HG03060 (cell line): ENCODE results near the gene CEP135.
"Not testable (repeated sequence)": the region's sequence is repeated elsewhere in the genome, so short reads cannot be mapped to it uniquely, and the experiment has no call there.

Experiments
- ATAC-seq: cut with Tn5 transposase; IDR thresholded peaks from one replicate; pipeline ENCODE4 v1.9.1; 2021; ENCODE audit warnings: low read depth, moderate number of reproducible peaks; ENCODE audit not compliant: unreplicated experiment

The CEP135 gene

GRCh38 chr4:56062526-56063145 lies 113.9 kb downstream of the CEP135 start:
- ATAC-seq = no peak

- ATAC-seq = no peak
Measured at GRCh38 chr4:56066493-56066892, 117.7 kb downstream of the CEP135 start.

DNA sequence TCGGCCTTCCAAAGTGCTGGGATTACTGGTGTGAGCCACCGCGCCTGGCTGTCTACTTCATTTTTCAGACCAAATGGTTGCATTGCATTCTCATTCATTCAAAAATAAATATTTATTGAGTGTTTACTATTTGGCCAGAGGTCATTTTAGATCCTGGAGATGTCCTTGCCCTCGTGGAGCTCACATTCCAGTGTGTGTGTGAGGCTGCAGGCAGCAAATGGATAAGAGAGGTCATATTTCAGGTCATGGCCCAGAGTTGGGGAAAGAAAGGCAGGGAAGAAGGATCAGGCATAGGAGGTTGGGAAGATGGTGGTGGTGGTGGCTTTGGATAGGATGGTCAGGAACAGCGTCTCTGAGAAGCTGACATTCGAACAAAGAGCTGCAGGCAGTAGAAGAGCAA lies 119.1 kb downstream of the CEP135 start:
- ATAC-seq = no peak

DNA sequence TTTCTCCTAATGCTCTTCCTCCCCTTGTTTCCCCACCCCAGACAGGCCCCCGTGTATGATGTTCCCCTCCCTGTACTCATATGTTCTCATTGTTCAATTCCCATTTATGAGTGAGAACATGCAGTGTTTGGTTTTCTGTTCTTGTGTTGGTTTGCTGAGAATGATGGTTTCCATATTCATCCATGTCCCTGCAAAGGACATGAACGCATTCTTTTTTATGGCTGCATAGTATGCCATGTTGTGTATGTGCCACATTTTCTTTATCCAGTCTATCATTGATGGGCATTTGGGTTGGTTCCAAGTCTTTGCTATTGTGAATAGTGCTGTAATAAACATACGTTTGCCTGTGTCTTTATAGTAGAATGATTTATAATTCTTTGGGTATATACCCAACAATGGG lies 124.0 kb downstream of the CEP135 start:
- ATAC-seq = not testable (repeated sequence)

GRCh38 chr4:56077676-56078075 lies 128.9 kb downstream of the CEP135 start:
- ATAC-seq = no peak

GRCh38 chr4:56078866-56079265 lies 130.1 kb downstream of the CEP135 start:
- no peak for ATAC-seq

DNA sequence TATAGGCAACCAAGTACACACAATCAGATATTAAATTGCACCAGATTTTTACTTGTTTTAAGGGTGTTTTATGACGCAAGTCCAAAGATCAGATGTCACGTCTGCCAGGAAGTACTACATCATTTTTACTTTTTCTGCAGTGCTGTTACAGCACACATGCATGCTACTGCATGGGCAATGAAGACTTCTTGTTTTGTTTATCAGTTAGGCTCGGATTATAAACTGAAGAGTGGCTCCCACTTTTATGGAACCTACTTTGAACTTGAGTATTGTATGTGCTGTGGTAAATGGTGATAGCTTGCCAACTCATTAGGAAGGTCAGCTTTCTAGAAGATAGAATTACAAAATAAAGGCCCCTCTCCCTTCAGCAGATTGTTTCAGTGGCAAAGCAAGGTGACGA lies 131.6 kb downstream of the CEP135 start:
- ATAC-seq = no peak

DNA sequence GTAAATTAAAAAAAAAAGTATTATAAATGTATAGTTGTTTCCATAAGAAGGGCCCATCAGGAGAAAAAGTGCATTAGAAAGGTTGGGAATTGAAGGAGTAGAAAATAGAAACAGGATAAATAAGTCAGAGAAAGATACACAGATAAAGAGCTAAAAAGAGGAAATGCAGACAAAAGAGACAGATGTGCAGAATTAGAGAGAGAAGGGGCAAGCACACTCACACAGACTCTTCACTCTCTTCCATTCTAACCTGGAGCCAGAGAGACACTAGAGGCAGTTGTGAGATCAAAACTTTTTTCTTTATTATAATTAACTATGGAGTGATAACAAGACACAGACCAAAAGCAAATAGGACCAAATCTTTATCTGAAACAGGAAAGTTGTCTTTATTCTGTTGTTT lies 134.1 kb downstream of the CEP135 start:
- ATAC-seq = no peak
